NB4 (cell line): Measurements from ENCODE around the gene MEGF8.

Experiments
- DNase-seq: peaks from one replicate; pipeline ENCODE4 v3.0.0; 2010; ENCODE audit warnings: low read depth
- H3K4me3 ChIP-seq: one replicate; pipeline ENCODE4 v1.5.1; 2011; ENCODE audit warnings: mild to moderate bottlenecking, low read depth, low read length, moderate library complexity
- CTCF ChIP-seq: IDR thresholded peaks from one replicate; pipeline ENCODE4 v1.5.1; 2012; ENCODE audit warnings: low read depth, low read length
- MAX ChIP-seq: IDR thresholded peaks from 2 replicates; pipeline ENCODE4 v1.6.1; 2011; ENCODE audit warnings: low read depth, low read length
- MYC ChIP-seq: IDR thresholded peaks from 2 replicates; pipeline ENCODE4 v1.6.1; 2011; ENCODE audit warnings: low read depth, low read length
- POLR2A ChIP-seq: IDR thresholded peaks from 2 replicates; pipeline ENCODE4 v1.6.1; 2011; ENCODE audit warnings: mild to moderate bottlenecking; ENCODE audit not compliant: insufficient read length; ENCODE audit errors: extremely low read depth

MEGF8 gene

GRCh38 chr19:42368360-42368759 lies 42.9 kb downstream of the MEGF8 start:
- DNase-seq, result no peak
- H3K4me3 ChIP-seq, result no peak overlapping the region
- TF ChIP-seq MAX, result no peak
- TF ChIP-seq CTCF, result no peak
- no peak for TF ChIP-seq POLR2A
- no peak for TF ChIP-seq MYC

GRCh38 chr19:42368765-42369164 lies 43.3 kb downstream of the MEGF8 start:
- TF ChIP-seq CTCF, result no peak
- no peak for TF ChIP-seq MYC
- TF ChIP-seq MAX, result no peak
- TF ChIP-seq POLR2A, result no peak
- H3K4me3 ChIP-seq, result no peak overlapping the region
- DNase-seq, result no peak

- DNase-seq, result no peak
- TF ChIP-seq MYC, result no peak
- no peak overlapping the region for H3K4me3 ChIP-seq
Measured at GRCh38 chr19:42369433-42370067, 44.1 kb downstream of the MEGF8 start.

- no peak for DNase-seq
- TF ChIP-seq CTCF (no peak), MAX (no peak), MYC (no peak), POLR2A (no peak)
- no peak overlapping the region for H3K4me3 ChIP-seq
Measured at GRCh38 chr19:42370068-42370520, 44.7 kb downstream of the MEGF8 start.

GRCh38 chr19:42370626-42371175 lies 45.3 kb downstream of the MEGF8 start:
- H3K4me3 ChIP-seq, result no peak overlapping the region
- peak; percentile 22 for DNase-seq
- TF ChIP-seq MYC, result no peak
- TF ChIP-seq POLR2A, result no peak
- TF ChIP-seq MAX, result no peak
- no peak for TF ChIP-seq CTCF

GRCh38 chr19:42374826-42375376 lies 49.5 kb downstream of the MEGF8 start:
- H3K4me3 ChIP-seq, result no peak overlapping the region
- no peak for DNase-seq
- TF ChIP-seq MAX (no peak), POLR2A (no peak), MYC (no peak), CTCF (no peak)
